ENCODE results near the gene VSIR.

VSIR gene

DNA sequence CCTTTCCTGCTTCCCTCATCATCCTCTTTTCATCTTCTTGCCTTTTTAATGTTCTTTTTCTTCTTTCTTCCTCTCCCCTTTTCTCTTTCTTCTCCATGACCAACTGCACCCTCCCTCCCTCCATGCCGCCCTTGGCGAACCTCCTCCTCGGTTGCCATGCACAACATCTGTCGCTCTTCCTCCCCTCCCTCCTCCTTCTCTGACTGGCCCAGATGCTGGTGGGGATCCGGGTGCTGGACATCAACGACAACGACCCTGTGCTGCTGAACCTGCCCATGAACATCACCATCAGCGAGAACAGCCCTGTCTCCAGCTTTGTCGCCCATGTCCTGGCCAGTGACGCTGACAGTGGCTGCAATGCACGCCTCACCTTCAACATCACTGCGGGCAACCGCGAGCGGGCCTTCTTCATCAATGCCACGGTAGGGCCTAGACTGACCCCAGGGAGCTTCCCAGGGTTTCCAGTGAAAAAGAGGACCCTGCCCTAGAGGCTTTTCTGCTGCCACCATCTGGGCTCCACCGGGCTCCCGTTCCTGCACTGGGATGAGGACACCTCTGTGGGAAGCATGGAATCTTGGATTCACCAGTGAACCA is 11.5 kb upstream of the VSIR start:
- in situ Hi-C loops (cut with MboI; ENCODE audit: low pct_unique_long_range_greater_than_20kb, low sequenced_read_pairs), result no loop called here
- DNase-seq, result no peak

DNA sequence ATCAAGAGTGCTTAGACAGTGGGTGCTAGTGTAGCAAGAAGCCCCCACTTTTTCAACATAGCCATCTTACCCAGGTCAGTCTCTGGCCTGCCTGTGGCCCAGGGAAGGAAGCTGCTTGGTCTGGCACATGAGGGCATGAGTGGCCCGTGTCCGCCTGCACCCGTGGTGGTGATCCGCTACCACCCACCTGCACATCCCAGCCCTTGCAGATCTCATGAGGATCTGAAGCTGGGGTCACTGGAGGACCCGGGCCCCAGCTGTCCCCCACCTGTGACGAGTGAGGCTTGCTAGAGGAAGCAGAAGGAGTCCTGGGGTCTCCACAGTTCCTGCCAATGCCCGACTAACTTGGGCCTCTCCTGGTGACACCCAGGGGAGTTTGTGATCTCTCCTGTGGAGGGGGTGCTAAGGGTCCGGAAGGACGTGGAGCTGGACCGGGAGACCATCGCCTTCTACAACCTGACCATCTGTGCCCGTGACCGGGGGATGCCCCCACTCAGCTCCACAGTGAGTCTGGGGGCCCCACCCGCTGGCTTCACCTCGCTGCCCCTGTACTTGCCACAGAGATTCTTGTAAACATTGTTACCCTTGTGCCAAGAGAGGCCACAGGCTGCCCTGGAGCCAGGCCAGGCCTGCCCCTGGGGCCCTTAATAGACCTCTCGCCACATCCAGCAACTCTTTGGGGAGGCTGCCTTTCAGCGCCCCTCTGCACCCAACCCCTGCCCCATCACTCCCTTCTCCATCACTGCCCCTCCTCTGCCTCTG is 10.8 kb upstream of the VSIR start:
- in situ Hi-C loops (cut with MboI; ENCODE audit: low pct_unique_long_range_greater_than_20kb, low sequenced_read_pairs), result no loop called here
- no peak for DNase-seq

DNA sequence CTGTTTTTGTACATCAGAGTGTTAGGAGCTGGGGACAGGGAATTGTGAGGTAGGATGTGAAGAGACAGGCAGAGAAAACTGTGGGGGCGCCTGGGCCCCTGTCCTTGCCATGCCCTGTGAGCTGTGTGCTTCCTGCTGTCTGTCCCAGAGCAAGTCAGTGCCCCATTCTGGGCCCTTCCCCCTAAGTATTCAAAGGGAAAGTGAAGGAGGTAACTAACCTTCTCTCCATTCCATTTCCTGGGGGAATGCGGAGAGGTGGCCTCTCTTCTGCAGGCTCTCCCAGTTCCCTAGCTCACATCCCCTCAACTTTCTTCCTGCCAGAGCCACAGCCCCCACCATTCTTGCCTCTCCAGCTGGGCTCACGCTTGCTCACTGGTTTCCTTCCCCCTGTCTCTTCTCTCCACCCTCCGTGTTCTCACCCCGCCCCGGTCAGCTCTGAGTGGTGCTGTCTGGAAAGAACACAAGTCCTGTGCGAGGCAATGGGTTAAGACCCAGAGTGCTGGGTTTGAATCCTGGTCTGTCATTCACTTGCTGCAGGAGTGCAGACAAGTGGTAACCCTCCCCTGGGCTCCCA is 9.7 kb upstream of the VSIR start:
- in situ Hi-C loops (cut with MboI; ENCODE audit: low pct_unique_long_range_greater_than_20kb, low sequenced_read_pairs), result no loop called here
- DNase-seq, result no peak

DNA sequence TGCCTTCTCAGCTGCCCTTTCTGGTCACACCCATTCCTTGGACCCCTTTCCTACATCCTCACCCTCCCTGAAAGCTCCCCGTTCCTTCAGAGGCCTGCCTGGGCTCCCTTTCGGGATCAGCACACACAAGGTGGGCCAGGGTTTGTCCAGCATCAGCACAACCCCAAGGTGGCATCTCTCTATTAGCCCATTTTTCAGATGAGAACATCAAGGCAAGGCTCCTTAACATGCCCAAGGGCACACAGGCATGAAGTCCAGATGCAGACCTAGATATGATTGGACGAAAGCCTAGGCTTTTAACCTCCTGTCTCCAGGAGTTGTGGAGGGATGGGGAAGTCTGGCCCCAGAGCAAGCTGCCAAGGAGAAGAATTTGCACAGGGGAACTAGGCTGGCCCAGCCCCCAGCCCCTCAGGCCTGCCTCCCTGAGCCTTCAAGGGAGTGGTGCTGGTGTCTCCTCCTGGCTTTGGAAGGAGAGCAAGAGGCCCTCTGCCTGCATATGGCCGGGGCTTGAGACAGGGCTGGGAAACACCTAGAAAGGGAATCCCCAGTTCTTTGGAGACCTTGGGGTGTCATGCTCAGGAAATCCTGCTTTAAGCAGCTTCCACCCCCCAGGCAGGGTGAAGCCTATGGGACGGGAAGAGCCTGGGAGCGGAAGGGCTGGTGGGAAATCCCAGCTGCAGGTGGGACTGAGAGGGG is 9.0 kb upstream of the VSIR start:
- in situ Hi-C loops (cut with MboI; ENCODE audit: low pct_unique_long_range_greater_than_20kb, low sequenced_read_pairs), result no loop called here

DNA sequence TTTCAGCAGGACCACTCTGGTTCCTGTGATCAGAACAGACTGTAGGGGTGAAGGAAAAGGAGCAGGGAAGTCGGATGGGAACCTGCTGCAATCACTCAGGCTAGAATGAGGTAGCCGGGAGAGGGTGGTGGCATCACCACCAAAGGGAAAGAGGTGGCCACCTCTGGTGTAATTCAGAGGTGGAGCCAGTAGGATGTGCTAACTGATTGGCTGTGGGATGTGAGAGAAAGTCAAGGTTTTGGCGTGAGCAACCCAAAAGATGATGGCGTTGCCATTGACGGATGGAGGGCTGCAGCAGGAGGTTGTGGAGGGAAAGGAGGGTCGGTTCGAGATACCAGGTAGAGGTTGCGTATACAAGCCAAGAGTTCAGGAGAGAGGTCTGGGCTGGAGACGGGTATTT is 7.4 kb upstream of the VSIR start:
- in situ Hi-C loops (cut with MboI; ENCODE audit: low pct_unique_long_range_greater_than_20kb, low sequenced_read_pairs), result no loop called here
- DNase-seq, result no peak

More for the DNA sequence above, 9.0 kb upstream of the VSIR start:
- no peak for DNase-seq

DNA sequence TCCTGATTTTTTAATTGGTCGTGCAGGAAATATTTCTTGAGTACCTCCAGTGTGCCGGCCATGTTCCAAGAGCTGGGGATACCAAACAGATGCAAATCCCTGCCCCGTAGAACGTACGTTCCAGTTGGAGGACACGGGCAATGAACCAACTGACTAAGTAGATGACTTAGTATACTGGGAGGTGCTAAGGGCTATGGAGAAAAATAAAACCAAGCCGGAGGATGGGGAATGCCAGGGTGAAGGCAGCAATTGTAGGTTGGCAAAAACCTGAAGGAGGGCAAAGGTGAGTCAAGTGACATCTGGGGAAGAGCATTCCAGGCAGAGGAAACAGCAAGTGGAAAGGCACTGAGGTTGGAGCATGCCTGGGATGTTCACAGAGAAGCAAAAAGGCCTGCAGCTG is 6.8 kb upstream of the VSIR start:
- DNase-seq, result no peak
- in situ Hi-C loops (cut with MboI; ENCODE audit: low pct_unique_long_range_greater_than_20kb, low sequenced_read_pairs), result no loop called here

DNA sequence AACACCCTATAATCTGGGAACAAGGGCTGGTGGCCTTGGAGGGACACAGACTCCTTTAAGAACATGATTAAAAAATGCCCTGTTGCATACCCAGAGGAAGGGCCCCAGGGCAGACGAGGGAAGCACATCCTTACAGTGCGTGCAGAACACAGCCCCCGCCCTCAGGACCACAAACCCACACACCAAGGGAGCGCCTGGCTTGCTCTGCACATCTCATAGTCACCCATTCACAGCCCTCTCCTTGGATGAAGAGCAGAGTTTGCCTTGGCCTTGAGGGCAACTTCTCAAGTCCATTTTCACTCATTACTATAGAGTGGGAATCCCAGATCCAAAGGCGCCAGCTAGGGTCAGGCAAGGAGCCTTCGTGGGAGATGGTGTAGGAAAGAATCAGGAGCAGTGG is 6.3 kb upstream of the VSIR start:
- in situ Hi-C loops (cut with MboI; ENCODE audit: low pct_unique_long_range_greater_than_20kb, low sequenced_read_pairs), result no loop called here
- DNase-seq, result no peak

DNA sequence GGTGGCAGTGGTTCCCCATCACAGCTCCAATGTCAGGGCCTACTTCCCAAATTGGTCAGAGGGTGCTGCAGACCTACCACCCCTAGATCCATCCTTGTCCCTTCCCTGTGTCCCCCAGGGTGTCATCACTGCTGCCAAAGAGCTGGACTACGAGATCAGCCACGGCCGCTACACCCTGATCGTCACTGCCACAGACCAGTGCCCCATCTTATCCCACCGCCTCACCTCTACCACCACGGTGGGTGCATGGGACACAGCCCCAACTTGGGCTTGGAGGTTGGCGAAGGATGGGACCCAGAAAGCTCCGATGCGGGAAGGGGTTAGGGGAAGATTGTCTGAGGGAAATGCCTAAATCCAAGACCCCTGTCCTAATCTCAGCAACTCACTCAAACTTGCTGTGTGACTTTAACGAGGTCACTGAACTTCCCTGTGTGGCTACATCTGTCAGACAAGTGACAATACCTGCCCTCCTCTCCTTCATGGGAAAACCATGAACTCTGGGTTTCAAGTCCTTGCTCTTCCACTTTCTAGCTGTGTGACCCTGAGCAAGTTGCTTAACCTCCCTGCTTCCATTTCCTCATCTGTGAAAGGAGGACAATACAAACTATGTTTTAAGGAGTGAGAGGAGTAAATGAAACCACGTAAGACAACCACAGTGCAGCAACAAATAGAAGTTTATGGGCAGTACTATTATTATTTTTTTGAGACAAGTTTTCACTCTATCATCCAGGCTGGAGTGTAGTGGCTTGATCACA is 4.9 kb upstream of the VSIR start:
- in situ Hi-C loops (cut with MboI; ENCODE audit: low pct_unique_long_range_greater_than_20kb, low sequenced_read_pairs), result no loop called here
- DNase-seq, result no peak

DNA sequence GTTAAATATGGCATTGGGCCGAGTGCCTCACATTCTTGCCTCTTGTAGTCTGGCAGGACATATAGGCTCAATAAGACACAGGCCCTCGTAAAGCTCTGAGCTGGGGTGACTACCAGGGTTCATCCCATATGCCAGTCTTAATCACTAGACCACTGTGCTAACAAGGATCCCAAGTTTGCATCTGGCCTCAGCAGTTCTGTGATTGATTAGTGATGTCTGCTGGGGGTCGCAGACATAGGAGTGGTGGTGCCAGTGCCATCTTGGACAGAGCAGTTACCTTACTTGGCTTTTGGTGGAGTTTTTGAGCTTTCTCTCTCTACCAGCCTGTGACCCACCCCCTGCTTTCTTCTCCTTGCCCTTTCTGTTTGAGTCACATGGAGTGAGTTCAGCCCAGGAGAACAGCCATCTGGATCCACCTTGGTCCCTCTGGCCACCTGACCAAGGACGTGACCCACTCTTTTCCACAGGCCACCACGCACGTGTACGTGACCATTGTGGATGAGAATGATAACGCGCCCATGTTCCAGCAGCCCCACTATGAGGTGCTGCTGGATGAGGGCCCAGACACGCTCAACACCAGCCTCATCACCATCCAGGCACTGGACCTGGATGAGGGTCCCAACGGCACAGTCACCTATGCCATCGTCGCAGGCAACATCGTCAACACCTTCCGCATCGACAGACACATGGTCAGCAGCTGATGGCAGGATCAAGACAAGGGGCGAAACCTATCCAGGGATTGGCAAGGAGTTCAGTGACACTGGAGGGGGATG is 4.1 kb upstream of the VSIR start:
- DNase-seq, result no peak
- in situ Hi-C loops (cut with MboI; ENCODE audit: low pct_unique_long_range_greater_than_20kb, low sequenced_read_pairs), result no loop called here

DNA sequence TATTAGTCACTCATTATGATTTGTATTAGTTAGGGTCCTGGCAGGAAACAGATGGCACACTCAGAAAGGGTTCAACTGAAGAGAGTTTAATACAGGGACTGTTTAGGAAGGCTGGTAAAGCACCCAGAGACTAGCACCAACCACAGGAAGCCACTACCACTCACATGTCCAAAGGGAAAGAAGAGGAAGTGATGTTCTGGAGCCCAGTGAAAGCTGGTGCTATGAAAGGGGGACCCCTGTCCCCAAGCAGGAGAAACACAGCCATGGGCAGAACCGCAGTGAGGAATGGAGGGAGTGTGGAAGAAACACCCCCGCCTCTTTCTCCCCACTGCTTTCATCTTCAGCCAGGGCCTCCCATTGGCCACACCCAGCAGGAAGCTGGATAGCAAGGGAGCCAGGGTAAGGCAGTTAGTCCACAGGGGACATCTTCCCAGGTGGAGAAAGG is 3.2 kb upstream of the VSIR start:
- in situ Hi-C loops (cut with MboI; ENCODE audit: low pct_unique_long_range_greater_than_20kb, low sequenced_read_pairs), result no loop called here
- peak; percentile 82 for DNase-seq

DNA sequence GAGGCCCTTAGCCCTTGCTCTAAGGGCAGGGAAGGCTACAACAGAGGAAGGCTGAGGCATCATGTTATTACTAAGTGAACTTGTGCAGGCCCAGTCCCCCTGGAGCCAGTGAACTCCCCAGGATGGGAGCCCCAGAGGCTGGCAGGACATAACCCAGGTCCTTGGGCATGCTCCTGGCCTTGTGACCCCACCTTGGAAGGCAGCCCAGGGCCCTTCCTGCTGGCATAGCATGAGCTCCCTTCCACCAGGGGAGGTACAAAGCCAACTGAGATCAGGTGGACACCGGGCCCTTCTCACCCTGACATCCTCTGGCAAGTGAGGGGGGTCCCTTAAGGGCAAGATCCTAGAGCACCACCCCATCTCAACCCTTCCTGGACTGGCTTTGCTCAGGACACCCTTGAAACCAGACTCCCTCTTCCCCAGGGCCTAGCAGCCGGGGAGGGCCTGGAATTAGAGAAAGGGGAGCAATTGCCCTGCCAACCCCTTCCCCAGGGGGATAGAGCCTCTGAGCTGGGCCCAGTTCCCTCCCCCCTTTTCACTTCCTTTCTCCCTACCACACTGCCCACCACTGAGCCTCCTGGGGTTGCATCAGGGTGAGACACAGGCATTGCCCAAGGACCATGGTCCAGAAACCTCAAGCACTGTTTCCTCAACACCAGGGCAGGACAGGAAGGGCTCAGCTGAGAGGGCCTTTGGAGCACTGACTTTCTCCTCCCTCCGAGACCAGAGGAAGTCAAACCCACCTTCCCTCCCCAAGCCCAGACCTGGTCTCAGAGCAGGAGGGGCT is 1.8 kb upstream of the VSIR start:
- in situ Hi-C loops (cut with MboI; ENCODE audit: low pct_unique_long_range_greater_than_20kb, low sequenced_read_pairs), result no loop called here
- DNase-seq, result peak; percentile 78

DNA sequence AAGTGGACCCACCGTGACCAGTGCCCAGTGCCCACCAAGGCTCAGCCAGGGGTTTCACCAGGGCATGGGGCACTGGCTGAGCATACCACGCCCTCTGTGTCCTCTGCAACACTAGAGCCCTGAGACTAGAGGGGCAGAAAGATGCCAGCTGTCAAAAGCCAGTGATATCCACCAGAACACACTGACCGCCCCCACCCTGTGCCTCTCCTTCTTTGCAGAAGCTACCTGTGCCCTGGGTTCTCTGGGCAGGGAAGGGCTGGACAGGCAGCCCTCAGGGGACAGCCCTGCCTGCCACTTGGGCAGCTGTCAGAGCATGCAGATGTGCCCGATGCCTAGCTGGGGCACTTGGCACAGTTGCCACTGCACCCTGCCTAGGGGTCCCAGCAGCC is 494 bp downstream of the VSIR start:
- DNase-seq, result no peak

DNA sequence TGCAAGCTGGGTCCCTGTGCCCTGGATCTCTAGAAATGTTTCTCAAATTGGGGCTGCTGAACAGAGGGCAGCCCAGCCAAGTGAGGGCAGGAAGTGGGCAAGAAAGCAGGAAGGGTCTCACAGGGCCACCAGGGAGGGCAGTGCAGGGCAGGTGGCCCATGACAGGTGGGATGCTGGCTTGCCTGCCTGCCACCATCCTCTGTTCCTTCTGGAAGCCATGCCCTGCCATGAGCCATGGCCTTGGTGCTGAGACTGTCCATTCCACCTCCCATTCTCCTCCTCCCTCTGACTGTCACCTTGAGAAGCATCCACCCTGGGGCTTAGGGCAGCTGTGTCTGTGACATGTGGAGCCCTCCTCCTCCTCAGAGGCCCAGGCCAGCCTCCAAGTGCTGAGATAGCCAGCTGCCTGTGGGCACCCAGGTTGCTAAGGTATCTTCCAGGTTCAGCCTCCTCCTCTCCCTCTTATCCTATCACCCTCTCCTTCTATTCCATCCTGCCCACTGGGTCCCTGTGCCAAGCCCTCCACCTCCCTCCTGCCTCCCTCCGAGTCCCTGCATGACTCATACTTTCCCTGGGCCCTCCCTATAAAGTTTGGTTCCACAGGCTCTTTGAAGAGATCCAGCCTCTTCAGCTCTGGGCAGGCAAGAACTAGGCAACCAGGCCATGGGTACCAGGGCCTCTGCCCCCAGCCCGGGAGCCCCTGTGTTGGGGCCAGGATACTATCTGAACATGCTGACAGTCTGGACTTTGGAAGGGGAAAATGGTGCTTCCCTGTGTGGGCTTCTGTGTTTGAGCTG is 1.3 kb downstream of the VSIR start:
- in situ Hi-C loops (cut with MboI; ENCODE audit: low pct_unique_long_range_greater_than_20kb, low sequenced_read_pairs), result no loop called here
- peak; percentile 45 for DNase-seq

More for the DNA sequence above, 494 bp downstream of the VSIR start:
- in situ Hi-C loops (cut with MboI; ENCODE audit: low pct_unique_long_range_greater_than_20kb, low sequenced_read_pairs), result no loop called here

DNA sequence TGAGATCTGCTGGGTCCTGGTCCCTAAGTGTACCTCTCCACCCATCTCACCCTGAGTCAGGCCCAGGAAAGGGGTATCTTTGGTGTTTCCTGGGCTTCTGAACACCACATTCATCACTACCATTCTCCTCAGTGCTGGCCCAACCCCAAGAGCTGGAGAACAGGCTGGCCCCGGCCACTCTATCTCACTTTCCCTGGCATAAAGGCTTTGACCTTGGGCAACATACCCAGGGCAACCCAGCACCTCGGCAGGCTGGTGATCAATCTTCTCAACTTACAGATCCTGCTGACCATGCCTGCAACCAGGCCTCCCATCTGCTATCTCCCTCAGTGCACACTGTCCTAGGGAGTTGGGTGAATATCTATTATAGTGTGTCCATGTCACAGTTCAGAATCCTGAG is 2.1 kb downstream of the VSIR start:
- in situ Hi-C loops (cut with MboI; ENCODE audit: low pct_unique_long_range_greater_than_20kb, low sequenced_read_pairs), result no loop called here
- no peak for DNase-seq

DNA sequence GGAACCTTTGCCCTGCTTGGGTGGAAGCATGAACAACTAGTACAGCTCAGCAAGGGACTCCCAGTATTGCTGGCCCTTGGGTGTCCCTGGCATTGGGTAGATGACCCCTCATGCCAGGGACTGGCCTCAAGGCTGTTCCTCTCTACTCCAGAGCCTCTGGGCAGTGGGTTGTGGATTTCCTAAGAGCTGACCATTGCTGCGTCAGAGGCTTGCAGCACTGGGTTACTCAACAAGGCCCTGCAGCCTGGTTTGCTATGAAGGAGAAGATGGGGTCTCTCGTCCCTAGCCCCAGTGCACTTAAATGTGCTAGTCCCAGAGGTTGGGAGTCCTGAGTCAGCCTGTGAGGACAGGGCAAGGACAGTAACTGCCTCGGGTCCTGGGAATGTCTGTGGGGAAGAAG is 2.5 kb downstream of the VSIR start:
- in situ Hi-C loops (cut with MboI; ENCODE audit: low pct_unique_long_range_greater_than_20kb, low sequenced_read_pairs), result no loop called here

DNA sequence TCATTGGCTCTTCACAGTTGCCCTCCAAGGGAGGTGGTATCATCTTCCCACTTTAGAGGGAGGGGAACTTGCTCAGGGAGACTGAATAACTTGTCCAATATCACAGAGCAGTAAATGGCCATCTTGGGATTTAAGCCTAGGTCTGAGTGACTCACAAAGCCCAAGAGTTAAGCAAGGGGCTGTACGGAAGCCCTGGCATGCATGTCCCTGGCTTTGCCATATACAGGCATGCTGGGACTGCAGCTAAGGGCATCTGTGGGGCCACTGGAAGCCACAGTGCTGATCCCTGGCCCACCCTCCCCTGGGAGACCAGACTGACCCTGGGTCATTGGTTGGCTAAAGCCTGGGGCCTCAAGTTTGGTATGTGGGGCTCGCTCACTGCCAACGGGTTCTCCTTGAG is 3.1 kb downstream of the VSIR start:
- DNase-seq, result no peak
- in situ Hi-C loops (cut with MboI; ENCODE audit: low pct_unique_long_range_greater_than_20kb, low sequenced_read_pairs), result no loop called here

More for the DNA sequence above, 2.5 kb downstream of the VSIR start:
- no peak for DNase-seq

DNA sequence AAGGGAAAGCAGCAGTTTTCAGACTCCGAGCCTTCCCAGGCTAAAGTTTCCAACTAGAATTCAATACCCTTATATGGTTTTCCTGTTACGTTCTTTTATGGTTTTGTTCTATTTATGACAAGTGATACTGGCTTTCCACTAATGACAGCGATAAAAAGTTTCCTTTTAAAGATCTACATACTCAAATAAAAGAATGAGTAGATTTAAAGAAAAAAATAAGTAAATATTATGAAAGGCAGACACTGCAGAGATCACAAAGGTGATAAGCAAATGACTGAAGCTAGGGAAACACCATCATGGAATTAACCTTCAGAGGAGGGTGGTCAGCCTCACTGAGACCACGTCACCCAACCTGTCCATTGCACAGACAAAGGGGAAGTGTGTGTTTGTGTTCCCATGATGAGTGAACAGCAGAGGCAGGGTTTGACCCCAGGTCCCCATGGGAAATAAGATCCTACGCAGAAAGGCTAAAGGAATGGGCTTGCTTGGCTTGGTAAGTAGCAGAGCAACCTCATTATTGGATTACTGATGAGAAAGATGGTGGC is 4.0 kb downstream of the VSIR start:
- DNase-seq, result peak; percentile 28
- in situ Hi-C loops (cut with MboI; ENCODE audit: low pct_unique_long_range_greater_than_20kb, low sequenced_read_pairs), result no loop called here

Data from KBM-7 (cell line).